ENCODE measurements around the gene GP5.

DNA sequence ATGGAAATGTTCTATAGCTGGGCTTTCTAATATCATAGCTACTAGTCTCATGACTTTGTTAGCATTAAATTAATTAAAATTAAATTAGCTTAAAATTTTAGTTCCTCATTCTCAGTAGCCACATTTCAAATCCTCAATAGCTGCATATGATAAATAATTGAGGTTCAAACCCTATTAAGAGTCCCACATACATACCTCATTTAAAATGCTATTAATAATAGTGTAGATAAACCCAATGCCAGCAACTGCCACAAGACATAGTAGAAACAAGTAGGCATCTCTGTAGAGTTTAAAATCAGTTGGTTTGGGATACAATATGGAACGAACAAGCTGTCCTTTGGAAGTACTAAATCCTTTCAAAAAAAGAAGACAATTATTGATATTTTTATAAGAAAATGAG, 48.6 kb upstream of the GP5 start:
- TF ChIP-seq TAF1 (IDR thresholded peaks at IDR 0.05; ENCODE audit: low read depth) (no peak), FOXM1 (IDR thresholded peaks at IDR 0.05; ENCODE audit: borderline replicate concordance, low read depth) (no peak), CEBPB (IDR thresholded peaks at IDR 0.05) (no peak), RAD21 (IDR thresholded peaks at IDR 0.05; ENCODE audit: low read depth) (no peak), YY1 (IDR thresholded peaks at IDR 0.05; ENCODE audit: low read depth) (no peak), EP300 (IDR thresholded peaks at IDR 0.05; ENCODE audit: borderline replicate concordance) (no peak), NFIC (IDR thresholded peaks at IDR 0.05) (no peak), CREB1 (IDR thresholded peaks at IDR 0.05; ENCODE audit: low read depth) (no peak), TCF12 (IDR thresholded peaks at IDR 0.05; ENCODE audit: low read depth) (no peak), TEAD4 (IDR thresholded peaks at IDR 0.05) (no peak), ZBTB7A (IDR thresholded peaks at IDR 0.05; ENCODE audit: low read depth) (no peak)
- TF ChIP-seq, protein P1, sequence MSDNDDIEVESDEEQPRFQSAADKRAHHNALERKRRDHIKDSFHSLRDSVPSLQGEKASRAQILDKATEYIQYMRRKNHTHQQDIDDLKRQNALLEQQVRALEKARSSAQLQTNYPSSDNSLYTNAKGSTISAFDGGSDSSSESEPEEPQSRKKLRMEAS (IDR thresholded peaks at IDR 0.05), result no peak
- TF ChIP-seq, protein P2, sequence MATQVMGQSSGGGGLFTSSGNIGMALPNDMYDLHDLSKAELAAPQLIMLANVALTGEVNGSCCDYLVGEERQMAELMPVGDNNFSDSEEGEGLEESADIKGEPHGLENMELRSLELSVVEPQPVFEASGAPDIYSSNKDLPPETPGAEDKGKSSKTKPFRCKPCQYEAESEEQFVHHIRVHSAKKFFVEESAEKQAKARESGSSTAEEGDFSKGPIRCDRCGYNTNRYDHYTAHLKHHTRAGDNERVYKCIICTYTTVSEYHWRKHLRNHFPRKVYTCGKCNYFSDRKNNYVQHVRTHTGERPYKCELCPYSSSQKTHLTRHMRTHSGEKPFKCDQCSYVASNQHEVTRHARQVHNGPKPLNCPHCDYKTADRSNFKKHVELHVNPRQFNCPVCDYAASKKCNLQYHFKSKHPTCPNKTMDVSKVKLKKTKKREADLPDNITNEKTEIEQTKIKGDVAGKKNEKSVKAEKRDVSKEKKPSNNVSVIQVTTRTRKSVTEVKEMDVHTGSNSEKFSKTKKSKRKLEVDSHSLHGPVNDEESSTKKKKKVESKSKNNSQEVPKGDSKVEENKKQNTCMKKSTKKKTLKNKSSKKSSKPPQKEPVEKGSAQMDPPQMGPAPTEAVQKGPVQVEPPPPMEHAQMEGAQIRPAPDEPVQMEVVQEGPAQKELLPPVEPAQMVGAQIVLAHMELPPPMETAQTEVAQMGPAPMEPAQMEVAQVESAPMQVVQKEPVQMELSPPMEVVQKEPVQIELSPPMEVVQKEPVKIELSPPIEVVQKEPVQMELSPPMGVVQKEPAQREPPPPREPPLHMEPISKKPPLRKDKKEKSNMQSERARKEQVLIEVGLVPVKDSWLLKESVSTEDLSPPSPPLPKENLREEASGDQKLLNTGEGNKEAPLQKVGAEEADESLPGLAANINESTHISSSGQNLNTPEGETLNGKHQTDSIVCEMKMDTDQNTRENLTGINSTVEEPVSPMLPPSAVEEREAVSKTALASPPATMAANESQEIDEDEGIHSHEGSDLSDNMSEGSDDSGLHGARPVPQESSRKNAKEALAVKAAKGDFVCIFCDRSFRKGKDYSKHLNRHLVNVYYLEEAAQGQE (IDR thresholded peaks at IDR 0.05; ENCODE audit: low read depth), result no peak
- TF ChIP-seq, protein P3, sequence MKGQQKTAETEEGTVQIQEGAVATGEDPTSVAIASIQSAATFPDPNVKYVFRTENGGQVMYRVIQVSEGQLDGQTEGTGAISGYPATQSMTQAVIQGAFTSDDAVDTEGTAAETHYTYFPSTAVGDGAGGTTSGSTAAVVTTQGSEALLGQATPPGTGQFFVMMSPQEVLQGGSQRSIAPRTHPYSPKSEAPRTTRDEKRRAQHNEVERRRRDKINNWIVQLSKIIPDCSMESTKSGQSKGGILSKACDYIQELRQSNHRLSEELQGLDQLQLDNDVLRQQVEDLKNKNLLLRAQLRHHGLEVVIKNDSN (IDR thresholded peaks at IDR 0.05), result no peak
